GM12865 (cell line): ENCODE measurements around the gene RANBP10.

Source experiments
- DNase-seq: peaks from one replicate; pipeline ENCODE4 v3.0.0; 2010; ENCODE audit warnings: low read depth
- H3K4me3 ChIP-seq: 2 replicates; pipeline ENCODE4 v1.5.1; 2011; ENCODE audit warnings: mild to moderate bottlenecking, low read depth, low read length, control low read depth
- CTCF ChIP-seq: IDR thresholded peaks from 2 replicates; pipeline ENCODE4 v1.5.1; 2011; ENCODE audit warnings: low read length, control low read depth, low read depth, inconsistent platforms; ENCODE audit not compliant: insufficient read depth; ENCODE audit errors: missing control alignments

Gene RANBP10

GRCh38 chr16:67780847-67781564, 25.4 kb downstream of the RANBP10 start:
- no peak for TF ChIP-seq CTCF
- no peak overlapping the region for H3K4me3 ChIP-seq
- DNase-seq = no peak

DNA sequence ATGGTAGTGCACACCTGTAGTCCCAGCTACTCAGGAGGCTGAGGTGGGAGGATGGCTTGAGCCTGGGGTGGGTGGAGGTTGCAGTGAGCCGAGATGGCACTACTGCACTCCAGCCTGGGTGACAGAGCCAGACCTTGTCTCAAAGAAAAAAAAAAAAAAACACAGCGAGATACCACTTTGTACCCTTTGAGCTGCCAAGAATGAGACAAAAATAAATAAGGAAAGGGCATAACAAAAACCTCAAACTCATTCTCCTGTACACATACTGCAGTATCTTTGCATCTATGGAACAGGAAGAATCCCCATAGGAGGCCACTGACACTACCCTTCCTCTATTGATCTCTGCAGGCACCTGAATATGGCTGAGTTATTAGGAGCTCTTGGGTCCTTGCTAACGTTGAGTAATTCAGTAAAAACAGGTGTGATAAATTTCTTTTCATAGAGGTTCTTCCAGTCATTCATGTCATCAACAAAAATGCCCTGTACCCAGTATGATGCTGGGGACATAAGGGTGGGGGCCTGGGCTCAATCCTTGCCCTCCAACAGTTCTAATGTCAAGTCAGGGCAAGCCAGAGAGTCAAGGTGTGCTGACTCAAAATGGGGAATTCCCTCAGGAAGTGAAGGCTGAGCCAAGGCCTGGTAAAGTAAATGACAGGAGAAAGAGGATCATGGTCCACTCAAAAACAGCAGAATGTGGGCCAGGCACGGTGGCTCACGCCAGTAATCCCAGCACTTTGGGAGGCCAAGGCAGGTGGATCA, 26.9 kb downstream of the RANBP10 start:
- TF ChIP-seq CTCF = no peak

GRCh38 chr16:67775273-67775672, 31.1 kb downstream of the RANBP10 start:
- no peak overlapping the region for H3K4me3 ChIP-seq
- DNase-seq = no peak
- TF ChIP-seq CTCF = no peak

More for the DNA sequence above, 26.9 kb downstream of the RANBP10 start:
- no peak overlapping the region for H3K4me3 ChIP-seq
- peak; percentile 11 for DNase-seq

- no peak for TF ChIP-seq CTCF
- no peak overlapping the region for H3K4me3 ChIP-seq
- DNase-seq = no peak
Measured at GRCh38 chr16:67774457-67774853, 31.9 kb downstream of the RANBP10 start.

- H3K4me3 ChIP-seq = no peak overlapping the region
- TF ChIP-seq CTCF = no peak
- no peak for DNase-seq
Measured at GRCh38 chr16:67773569-67774456, 32.5 kb downstream of the RANBP10 start.

DNA sequence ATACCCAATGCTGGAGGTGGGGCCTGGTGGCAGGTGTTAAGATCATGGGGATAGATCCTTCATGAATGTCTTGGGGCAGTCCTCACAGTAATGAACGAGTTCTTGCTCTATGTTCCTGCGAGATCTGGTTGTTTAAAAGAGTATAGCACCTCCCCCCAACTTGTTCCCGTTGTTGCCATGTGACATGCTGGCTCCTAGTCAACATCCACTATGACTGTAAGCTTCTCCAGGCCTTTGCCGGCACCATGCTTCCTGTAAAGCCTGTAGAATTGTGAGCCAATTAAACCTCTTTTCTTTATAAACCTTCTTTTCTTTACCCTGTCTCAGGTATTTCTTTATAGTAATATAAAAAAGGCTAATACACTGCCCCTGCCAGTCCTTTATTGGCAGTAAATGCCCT, 33.3 kb downstream of the RANBP10 start:
- H3K4me3 ChIP-seq = no peak overlapping the region
- no peak for TF ChIP-seq CTCF
- no peak for DNase-seq
